Esophagus muscularis mucosa (tissue), 3 donors: ENCODE measurements around the gene ANTKMT.

Experiments
- POLR2AphosphoS5 ChIP-seq, 2 donors: sonication (generic); formaldehyde crosslinking; IDR thresholded peaks; one replicate each; pipeline ENCODE4 v1.6.1; 2017; ENCODE audit warnings: antibody characterized with exemption in 2 of 2
- TF ChIP-seq, protein P1 (sequence below), 3 experiments: fragments of 200-600 bp in 2 of 3; fragments of 450-650 bp in 1 of 3; sonication (generic) in 2 of 3; IDR thresholded peaks; one replicate each; pipeline ENCODE4 v1.5.1; 2017 to 2019; ENCODE audit warnings: antibody characterized with exemption in 3 of 3, mild to moderate bottlenecking in 2 of 3, moderate library complexity in 1 of 3

DNA sequence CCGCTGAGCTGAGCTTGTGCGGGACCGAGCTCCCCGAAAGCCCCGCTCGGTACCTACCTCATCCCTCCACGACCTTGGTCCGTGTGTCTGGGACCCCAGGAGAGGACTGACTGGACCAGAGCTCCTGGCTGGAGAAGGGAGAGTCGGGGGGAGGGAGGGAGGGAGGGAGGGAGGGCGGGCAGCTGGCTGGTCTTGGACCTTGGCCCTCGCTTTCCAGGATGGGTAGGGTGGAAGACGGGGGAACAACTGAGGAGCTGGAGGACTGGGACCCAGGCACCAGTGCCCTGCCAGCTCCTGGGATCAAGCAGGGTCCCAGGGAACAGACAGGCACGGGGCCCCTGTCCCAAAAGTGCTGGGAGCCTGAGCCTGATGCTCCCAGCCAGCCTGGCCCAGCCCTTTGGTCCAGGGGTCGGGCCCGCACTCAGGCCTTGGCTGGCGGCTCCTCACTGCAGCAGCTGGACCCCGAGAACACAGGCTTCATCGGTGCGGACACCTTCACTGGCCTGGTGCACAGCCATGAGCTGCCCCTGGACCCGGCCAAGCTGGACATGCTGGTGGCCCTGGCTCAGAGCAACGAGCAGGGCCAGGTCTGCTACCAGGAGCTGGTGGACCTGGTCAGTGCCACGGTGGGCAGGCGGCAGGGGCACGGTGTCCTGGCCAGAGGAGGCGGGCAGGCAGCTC lies 44.9 kb upstream of the ANTKMT start:
- TF ChIP-seq, protein P1, sequence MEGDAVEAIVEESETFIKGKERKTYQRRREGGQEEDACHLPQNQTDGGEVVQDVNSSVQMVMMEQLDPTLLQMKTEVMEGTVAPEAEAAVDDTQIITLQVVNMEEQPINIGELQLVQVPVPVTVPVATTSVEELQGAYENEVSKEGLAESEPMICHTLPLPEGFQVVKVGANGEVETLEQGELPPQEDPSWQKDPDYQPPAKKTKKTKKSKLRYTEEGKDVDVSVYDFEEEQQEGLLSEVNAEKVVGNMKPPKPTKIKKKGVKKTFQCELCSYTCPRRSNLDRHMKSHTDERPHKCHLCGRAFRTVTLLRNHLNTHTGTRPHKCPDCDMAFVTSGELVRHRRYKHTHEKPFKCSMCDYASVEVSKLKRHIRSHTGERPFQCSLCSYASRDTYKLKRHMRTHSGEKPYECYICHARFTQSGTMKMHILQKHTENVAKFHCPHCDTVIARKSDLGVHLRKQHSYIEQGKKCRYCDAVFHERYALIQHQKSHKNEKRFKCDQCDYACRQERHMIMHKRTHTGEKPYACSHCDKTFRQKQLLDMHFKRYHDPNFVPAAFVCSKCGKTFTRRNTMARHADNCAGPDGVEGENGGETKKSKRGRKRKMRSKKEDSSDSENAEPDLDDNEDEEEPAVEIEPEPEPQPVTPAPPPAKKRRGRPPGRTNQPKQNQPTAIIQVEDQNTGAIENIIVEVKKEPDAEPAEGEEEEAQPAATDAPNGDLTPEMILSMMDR (IDR thresholded peaks at IDR 0.05), result no peak
- no peak for TF ChIP-seq POLR2AphosphoS5 (IDR thresholded peaks at IDR 0.05)
